ENCODE data around the gene TEX2.

The TEX2 gene

DNA sequence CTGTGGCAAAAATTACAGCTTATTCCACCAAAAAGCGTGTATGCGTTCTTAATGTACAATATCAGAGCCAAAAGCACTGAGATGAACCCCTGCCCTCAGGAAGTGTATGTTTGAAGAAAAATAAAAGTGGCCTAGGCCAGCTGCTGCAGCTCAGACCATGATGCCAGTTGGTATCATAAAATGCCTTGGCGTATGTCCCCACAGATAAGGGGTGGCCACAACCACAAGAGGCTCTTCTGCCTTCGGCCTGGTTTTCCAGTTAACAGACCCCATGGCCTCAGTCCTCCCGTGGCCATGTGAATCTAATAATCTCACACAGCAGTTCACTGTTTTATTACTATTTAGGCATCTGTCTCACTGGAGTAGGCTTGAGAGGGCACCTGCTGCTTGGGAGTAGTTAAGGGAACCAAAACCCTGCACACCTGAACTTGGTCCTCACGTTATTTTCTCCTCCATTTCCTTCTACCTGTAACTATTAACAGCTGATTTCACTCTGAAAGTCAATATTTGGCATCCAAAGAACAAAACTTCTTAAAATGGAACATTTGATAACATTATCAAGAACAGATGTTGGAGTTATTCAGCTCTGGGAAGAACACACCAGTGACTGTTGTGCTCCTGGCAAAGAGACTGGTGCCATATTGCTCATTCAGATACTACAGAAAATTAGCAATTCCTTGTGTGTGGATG lies 98.3 kb downstream of the TEX2 start:
- Histone ChIP-seq H3K9me3 (ENCODE audit: control insufficient read depth, insufficient read depth, low read length) (no peaks in the 10 kb centered on the region), H3K4me1 (ENCODE audit: insufficient read depth, low read length) (no peaks in the 10 kb centered on the region), H3K36me3 (ENCODE audit: insufficient read depth, low read length) (no peaks in the 10 kb centered on the region)

DNA sequence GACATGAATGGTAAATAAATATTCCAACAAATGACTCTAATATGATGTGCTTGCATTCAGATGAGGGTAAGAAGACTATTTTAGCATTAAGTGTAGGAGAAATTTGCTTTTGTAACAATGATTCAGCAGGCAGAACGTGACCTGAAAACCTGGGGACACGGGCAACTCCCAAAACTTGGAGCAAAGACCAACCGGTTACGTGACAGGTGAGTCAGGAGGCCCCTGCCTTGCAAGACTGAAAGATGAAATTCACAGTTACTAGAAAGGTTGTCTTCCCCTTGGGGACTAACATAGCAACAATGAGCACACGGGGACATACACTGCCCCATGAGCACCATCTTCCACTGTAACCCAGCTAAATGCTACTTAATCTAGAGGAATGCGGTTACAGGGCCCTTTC lies 99.6 kb downstream of the TEX2 start:
- Histone ChIP-seq H3K9me3 (ENCODE audit: control insufficient read depth, insufficient read depth, low read length) (no peaks in the 10 kb centered on the region), H3K4me1 (ENCODE audit: insufficient read depth, low read length) (0 out of 2 replicates have a peak, but pooled peaks cover 6% of the 10 kb centered on the region), H3K36me3 (ENCODE audit: insufficient read depth, low read length) (no peaks in the 10 kb centered on the region), H3K9ac (ENCODE audit: low read depth, low read length) (no peak overlapping the region)

More for the DNA sequence above, 98.3 kb downstream of the TEX2 start:
- H3K9ac ChIP-seq (ENCODE audit: low read depth, low read length) = no peak overlapping the region

DNA sequence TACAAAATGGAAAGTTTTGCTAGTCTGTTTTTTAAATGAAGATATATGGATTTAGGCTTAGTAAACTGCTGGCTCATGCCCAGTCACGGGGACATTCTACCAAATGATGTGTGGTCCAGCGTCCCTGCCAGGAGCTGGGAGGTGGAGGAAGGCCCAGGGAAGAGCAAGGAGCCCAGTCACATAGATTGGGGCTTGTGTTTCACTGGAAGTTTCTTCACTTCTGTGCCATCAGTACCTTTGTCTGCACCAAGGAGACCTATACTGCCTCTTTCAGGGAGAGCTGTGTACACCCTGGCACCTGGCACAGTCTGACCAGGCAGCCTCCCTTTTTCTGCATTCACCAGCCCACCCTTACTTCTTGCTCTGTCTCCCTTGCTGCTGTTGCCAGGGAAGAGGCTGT lies 100.5 kb downstream of the TEX2 start:
- Histone ChIP-seq H3K9me3 (ENCODE audit: control insufficient read depth, insufficient read depth, low read length) (no peaks in the 10 kb centered on the region), H3K36me3 (ENCODE audit: insufficient read depth, low read length) (no peaks in the 10 kb centered on the region), H3K4me1 (ENCODE audit: insufficient read depth, low read length) (0 out of 2 replicates have a peak, but pooled peaks cover 8% of the 10 kb centered on the region), H3K9ac (ENCODE audit: low read depth, low read length) (no peak overlapping the region)

DNA sequence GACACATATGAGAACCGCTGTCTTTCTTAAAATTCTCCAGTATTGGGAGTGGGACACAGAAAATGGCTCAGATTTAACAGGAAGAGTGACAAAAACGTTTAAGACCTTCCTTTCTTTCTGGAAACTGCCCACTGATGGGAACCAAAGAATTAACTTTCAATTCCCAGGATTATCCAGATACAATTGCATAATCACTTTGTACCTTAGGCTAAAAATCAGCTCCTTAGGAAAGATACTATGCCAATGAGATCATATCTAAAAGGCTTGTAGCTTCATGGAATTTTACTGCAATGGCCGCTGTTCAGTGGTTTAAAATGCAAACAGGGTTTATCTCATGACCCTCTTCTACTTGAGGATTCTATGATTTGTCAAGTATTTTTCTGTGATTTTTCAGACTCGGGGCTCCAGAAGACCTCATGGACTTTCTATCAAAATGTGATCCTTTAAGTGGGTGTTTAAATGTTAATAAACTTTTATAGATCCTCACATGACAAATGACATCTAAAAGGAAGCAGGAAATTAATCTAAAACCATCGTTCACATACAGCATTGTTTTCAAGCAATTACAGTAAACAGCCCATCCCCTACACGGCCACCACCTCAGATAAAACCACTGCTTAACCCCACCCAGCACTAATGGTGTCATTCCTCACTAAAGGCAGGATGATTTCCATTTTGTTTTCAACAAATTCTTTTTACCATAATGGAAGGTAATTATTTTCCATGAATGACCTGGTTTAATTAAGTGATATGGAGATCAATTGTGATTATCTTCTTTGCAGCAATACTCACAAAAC lies 101.5 kb downstream of the TEX2 start:
- Histone ChIP-seq H3K9ac (ENCODE audit: low read depth, low read length) (no peak overlapping the region), H3K36me3 (ENCODE audit: insufficient read depth, low read length) (no peaks in the 10 kb centered on the region), H3K4me1 (ENCODE audit: insufficient read depth, low read length) (0 out of 2 replicates have a peak, but pooled peaks cover 8% of the 10 kb centered on the region), H3K9me3 (ENCODE audit: control insufficient read depth, insufficient read depth, low read length) (no peaks in the 10 kb centered on the region)

DNA sequence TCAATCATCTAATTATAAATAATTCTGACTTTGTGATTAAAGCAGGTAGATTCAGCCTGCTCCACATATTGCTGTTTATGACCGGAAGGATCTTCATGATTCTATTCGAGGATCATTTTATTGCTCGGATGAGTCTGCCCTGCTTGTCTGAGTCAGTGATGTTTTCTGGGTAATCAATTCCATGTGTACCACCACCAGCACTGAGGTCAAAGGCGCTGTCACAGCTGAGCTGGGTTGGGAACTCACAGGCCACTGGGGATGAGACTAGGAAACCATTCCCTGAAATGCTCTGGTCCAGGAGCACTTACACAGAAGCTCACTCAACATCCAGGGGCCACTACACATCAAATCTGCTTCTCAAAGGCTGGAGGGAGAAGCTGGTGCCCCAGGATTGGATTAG lies 102.7 kb downstream of the TEX2 start:
- H3K9ac ChIP-seq (ENCODE audit: low read depth, low read length) = no peak overlapping the region
- H3K36me3 ChIP-seq (ENCODE audit: insufficient read depth, low read length) = no peaks in the 10 kb centered on the region
- H3K4me1 ChIP-seq (ENCODE audit: insufficient read depth, low read length) = peaks cover 8% of the 10 kb centered on the region; the same call in 1 of the 2 replicates
- no peaks in the 10 kb centered on the region for H3K9me3 ChIP-seq (ENCODE audit: control insufficient read depth, insufficient read depth, low read length)

DNA sequence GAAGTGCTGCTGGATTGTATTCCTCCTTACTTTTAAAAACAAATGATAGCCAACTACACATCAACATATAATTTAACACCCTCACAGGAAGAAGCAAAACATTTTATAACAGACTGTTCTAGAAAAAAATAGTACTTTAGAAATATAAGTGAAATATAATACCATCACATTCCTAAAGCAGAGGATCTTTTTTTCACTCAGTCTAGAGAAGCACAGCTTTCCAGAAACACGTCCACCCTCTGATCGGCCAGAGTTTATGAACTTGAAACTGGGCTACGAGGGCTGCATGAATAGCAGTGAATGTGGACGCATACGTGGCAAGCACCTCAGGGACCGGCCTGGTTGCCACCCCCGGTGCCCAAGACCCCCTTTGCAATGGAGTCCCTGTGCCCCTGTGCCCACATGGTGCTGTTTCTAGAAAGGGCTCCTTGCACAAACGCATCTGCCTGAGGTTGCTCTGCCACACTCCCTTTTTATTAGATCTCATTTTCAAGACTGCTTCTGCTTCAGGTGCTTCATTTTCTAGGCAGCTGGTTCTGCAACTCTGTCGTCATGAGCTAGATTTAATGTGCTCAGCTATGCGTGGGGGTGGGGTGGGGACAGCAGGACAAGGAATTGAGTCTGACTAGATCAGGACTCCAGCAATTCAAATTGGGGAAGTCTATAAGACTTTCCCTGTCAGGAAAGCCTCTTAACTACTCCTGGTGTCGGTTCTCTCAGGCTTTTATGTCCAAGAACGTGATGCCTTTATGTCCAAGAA lies 104.0 kb downstream of the TEX2 start:
- Histone ChIP-seq H3K9ac (ENCODE audit: low read depth, low read length) (no peak overlapping the region), H3K36me3 (ENCODE audit: insufficient read depth, low read length) (no peaks in the 10 kb centered on the region), H3K4me1 (ENCODE audit: insufficient read depth, low read length) (peaks cover 8% of the 10 kb centered on the region; the same call in 1 of the 2 replicates)

DNA sequence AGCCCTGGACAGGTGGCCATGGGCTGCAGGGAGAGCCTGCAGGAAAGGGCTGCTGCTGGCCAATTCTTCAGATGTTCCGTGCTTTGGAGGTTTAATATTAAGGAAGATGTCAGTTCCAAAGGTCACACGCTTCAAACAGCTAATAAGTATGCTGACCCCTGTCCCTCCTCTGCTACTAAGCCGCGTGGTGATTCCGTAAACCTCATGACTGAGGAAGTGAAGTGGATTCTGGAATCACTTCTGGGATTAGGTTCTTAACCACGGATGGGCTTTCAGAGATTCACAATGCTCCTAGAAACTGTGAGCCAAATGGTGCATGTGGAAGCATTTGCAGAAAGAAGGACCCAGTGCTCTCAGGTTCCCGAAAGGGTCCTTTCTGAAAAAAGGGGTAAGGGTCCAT lies 104.7 kb downstream of the TEX2 start:
- Histone ChIP-seq H3K36me3 (ENCODE audit: insufficient read depth, low read length) (no peaks in the 10 kb centered on the region; the same call in 1 of the 2 replicates), H3K9ac (ENCODE audit: low read depth, low read length) (no peak overlapping the region), H3K4me1 (ENCODE audit: insufficient read depth, low read length) (peaks cover 8% of the 10 kb centered on the region; the same call in 1 of the 2 replicates), H3K9me3 (ENCODE audit: control insufficient read depth, insufficient read depth, low read length) (no peaks in the 10 kb centered on the region)

More for the DNA sequence above, 104.0 kb downstream of the TEX2 start:
- no peaks in the 10 kb centered on the region for H3K9me3 ChIP-seq (ENCODE audit: control insufficient read depth, insufficient read depth, low read length)

DNA sequence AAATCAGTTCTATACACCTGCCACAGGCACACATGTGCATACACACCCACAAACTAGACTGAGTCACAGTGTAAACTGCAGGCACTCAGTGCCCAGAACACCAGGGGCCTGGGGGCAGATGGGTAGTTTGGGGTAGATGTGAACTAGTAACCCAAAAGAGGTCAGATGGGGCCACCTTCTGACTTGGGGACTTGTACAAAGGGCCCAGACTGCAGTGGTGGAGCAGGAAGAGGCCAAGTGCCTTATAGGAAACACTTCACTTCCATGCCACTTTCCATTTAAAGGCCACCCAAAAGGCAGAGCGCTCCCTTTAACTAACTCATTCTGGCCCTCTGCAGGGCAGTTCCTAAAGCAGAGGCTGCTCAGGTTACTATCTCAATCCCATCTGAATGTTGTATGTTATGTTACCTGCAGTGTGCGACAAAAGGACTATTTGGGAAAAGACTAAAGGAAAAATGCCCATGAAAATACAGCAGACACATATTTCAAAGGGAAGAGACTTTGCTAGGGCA lies 105.3 kb downstream of the TEX2 start:
- Histone ChIP-seq H3K4me1 (ENCODE audit: insufficient read depth, low read length) (peaks cover 8% of the 10 kb centered on the region; the same call in 1 of the 2 replicates), H3K36me3 (ENCODE audit: insufficient read depth, low read length) (peaks cover under 1% of the 10 kb centered on the region; the same call in 1 of the 2 replicates), H3K9ac (ENCODE audit: low read depth, low read length) (no peak overlapping the region), H3K9me3 (ENCODE audit: control insufficient read depth, insufficient read depth, low read length) (no peaks in the 10 kb centered on the region)

DNA sequence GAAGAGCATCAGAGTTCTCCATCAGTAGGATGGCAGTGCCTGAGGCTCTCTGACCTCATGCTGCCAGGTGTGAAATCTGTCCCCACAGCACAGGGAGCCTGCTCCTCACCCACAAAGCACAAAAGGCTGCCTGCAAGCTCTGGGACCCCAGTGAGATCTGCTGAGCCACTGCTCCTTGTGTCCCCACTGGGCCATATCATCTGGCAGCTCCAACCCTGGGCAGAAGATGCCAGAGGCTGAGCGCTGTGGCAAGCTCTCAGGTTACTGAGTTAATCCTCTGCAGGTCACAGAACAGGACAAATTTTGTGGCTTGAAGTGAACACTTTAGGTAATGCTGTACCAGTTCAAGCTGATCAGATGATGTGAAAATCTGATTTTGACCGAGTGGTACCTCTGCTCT lies 106.4 kb downstream of the TEX2 start:
- no peak overlapping the region for H3K9ac ChIP-seq (ENCODE audit: low read depth, low read length)
- peaks cover 7% of the 10 kb centered on the region for H3K36me3 ChIP-seq (ENCODE audit: insufficient read depth, low read length)
- peaks cover 8% of the 10 kb centered on the region; the same call in 1 of the 2 replicates for H3K4me1 ChIP-seq (ENCODE audit: insufficient read depth, low read length)
- no peaks in the 10 kb centered on the region for H3K9me3 ChIP-seq (ENCODE audit: control insufficient read depth, insufficient read depth, low read length)

DNA sequence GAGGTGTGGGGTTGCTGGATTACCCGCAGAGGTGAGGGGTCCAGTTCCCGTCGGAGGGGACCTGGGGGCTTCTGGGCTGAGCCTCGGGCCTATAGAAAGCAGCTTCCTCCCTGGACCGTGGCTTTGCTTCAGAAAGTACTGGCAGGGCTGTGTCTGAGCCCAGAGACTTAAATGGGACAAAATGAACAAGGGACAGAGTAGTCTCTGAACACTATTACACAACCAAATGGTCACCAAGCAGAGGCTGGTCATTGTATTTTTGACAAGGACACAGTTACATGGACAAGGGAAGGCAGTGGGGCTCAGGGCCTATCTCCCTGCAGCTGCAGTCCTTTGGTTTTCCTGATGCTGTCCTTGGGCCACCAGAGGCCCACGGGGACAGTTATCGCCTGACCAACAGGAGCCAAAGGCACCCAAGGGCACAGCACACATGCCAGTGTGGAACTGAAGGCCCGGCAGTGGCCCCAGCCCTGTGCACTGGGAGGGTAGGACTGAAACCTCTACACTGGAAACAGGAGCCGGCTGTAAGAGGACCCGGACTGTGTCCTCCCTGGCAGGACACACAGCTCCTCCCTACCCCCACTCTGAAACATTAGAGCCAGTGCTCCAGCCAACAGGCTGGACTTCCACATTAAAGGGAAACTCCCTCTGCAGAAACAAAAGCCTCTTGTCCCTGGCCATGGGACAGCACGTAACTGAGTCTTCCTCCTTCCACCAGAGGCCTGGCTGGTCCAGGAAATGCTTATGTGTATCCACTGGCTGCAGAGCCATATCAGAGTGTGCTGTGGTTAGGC lies 107.1 kb downstream of the TEX2 start:
- Histone ChIP-seq H3K4me1 (ENCODE audit: insufficient read depth, low read length) (peaks cover 8% of the 10 kb centered on the region; the same call in 1 of the 2 replicates), H3K36me3 (ENCODE audit: insufficient read depth, low read length) (peaks cover 7% of the 10 kb centered on the region), H3K9ac (ENCODE audit: low read depth, low read length) (no peak overlapping the region), H3K9me3 (ENCODE audit: control insufficient read depth, insufficient read depth, low read length) (no peaks in the 10 kb centered on the region)

DNA sequence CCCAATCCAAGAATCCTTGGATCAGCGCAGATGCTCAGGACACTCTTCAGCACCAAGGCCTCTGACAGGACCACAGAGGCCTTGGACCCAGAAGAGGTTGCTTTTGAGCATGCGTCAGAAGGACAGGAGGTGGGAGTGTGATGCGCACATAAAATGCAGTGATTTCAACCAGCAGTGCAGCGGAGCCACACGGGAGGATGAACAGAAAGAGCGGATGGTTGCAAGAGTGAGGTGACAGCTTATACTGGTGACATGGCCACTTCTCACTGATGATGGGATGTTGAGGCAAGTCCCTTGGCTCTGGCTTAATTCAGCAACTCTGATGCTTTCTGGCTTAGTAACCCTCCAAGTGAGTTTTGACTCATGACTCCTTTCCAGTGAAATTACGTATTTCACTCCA lies 107.9 kb downstream of the TEX2 start:
- H3K9ac ChIP-seq (ENCODE audit: low read depth, low read length) = no peak overlapping the region
- peaks cover 8% of the 10 kb centered on the region; the same call in 1 of the 2 replicates for H3K4me1 ChIP-seq (ENCODE audit: insufficient read depth, low read length)
- H3K36me3 ChIP-seq (ENCODE audit: insufficient read depth, low read length) = peaks cover 7% of the 10 kb centered on the region
- H3K9me3 ChIP-seq (ENCODE audit: control insufficient read depth, insufficient read depth, low read length) = no peaks in the 10 kb centered on the region

DNA sequence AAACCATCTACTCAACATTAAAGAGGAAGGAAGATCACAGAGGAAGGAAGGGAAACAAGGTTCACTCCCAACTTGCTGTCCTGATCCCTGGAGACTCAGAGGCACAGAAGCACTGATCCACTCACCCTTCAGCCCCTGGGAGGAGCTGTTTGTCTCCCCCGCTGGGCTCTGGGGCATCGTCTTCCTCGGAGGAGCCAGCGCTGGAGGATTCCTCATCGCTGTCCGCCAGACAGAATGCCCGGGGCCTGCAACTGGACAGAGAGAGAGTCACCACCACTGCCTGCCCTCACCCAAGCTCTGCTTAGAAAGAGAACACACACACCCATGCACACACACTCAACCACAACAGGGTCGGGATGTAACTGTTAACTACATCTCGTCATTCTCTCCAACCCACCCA lies 108.3 kb downstream of the TEX2 start:
- Histone ChIP-seq H3K4me1 (ENCODE audit: insufficient read depth, low read length) (peaks cover 8% of the 10 kb centered on the region; the same call in 1 of the 2 replicates), H3K9me3 (ENCODE audit: control insufficient read depth, insufficient read depth, low read length) (no peaks in the 10 kb centered on the region), H3K9ac (ENCODE audit: low read depth, low read length) (no peak overlapping the region), H3K36me3 (ENCODE audit: insufficient read depth, low read length) (peaks cover 7% of the 10 kb centered on the region)

DNA sequence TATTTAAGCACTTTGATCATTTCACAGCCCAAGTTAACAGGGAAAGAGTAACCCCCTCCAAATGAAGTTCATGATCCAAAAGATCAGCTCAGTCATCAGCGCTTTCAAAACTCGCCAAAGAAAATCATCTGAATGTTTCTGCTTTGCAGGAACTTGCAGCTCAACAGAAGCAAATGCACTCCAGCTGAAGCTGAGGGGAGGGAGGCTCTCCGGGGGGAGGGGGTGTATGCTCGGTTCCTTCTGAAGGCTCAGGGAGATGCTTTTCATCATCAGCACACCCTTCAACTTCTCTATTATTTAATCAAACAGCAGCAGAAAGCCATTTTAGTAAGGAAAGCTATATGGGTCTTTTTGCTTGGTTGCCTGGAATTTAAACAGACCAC lies 108.8 kb downstream of the TEX2 start:
- Histone ChIP-seq H3K36me3 (ENCODE audit: insufficient read depth, low read length) (peaks cover 7% of the 10 kb centered on the region), H3K4me1 (ENCODE audit: insufficient read depth, low read length) (peaks cover 6% of the 10 kb centered on the region; the same call in 1 of the 2 replicates), H3K9me3 (ENCODE audit: control insufficient read depth, insufficient read depth, low read length) (no peaks in the 10 kb centered on the region), H3K9ac (ENCODE audit: low read depth, low read length) (no peak overlapping the region)
